HG03039 (cell line): Measurements from ENCODE around the gene VAV3.

Source experiments
- ATAC-seq: cut with Tn5 transposase; IDR thresholded peaks from one replicate; pipeline ENCODE4 v1.9.1; 2021; ENCODE audit warnings: mild to moderate bottlenecking, moderate library complexity; ENCODE audit not compliant: unreplicated experiment

VAV3 gene

GRCh38 chr1:107604825-107605224 lies 360.2 kb downstream of the VAV3 start:
- no peak for ATAC-seq

GRCh38 chr1:107600607-107601160 lies 364.3 kb downstream of the VAV3 start:
- ATAC-seq: no peak

- ATAC-seq: no peak
Observed at GRCh38 chr1:107599220-107599619, 365.8 kb downstream of the VAV3 start.

GRCh38 chr1:107597290-107597689 lies 367.7 kb downstream of the VAV3 start:
- no peak for ATAC-seq

- no peak for ATAC-seq
Observed at GRCh38 chr1:107594536-107594935, 370.4 kb downstream of the VAV3 start.

- no peak for ATAC-seq
Observed at GRCh38 chr1:107593501-107594209, 371.3 kb downstream of the VAV3 start.

- ATAC-seq: no peak
Observed at GRCh38 chr1:107590900-107591622, 373.9 kb downstream of the VAV3 start.

- no peak for ATAC-seq
Observed at GRCh38 chr1:107590087-107590486, 374.9 kb downstream of the VAV3 start.

GRCh38 chr1:107588321-107588720 lies 376.7 kb downstream of the VAV3 start:
- ATAC-seq: no peak

- ATAC-seq: no peak
Observed at GRCh38 chr1:107575226-107575625, 389.8 kb downstream of the VAV3 start.

GRCh38 chr1:107574044-107574443 lies 390.9 kb downstream of the VAV3 start:
- no peak for ATAC-seq

GRCh38 chr1:107572674-107573211 lies 392.2 kb downstream of the VAV3 start:
- no peak for ATAC-seq

- no peak for ATAC-seq
Observed at GRCh38 chr1:107570768-107571167, 394.2 kb downstream of the VAV3 start.

GRCh38 chr1:107563441-107563840 lies 401.5 kb downstream of the VAV3 start:
- no peak for ATAC-seq

- ATAC-seq: no peak
Observed at GRCh38 chr1:107559881-107560280, 405.1 kb downstream of the VAV3 start.

- no peak for ATAC-seq
Observed at GRCh38 chr1:107557095-107557494, 407.9 kb downstream of the VAV3 start.

GRCh38 chr1:107555578-107555977 lies 409.4 kb downstream of the VAV3 start:
- ATAC-seq: no peak

- no peak for ATAC-seq
Observed at GRCh38 chr1:107552781-107553180, 412.2 kb downstream of the VAV3 start.

- no peak for ATAC-seq
Observed at GRCh38 chr1:107551456-107551855, 413.5 kb downstream of the VAV3 start.

GRCh38 chr1:107550358-107550757 lies 414.6 kb downstream of the VAV3 start:
- no peak for ATAC-seq

GRCh38 chr1:107549152-107549810 lies 415.7 kb downstream of the VAV3 start:
- no peak for ATAC-seq
